H1 (cell line): ENCODE data around the gene PIGU.

Experiments used
- BACH1 ChIP-seq: IDR thresholded peaks from 2 replicates; pipeline ENCODE4 v1.6.1; 2012; ENCODE audit warnings: low read length, improper control_type of control experiment
- CBX8 ChIP-seq: fragments of 300-800, 300-1000 bp; sonication (generic); IDR thresholded peaks from 2 replicates; pipeline ENCODE4 v1.7.1; 2016; ENCODE audit warnings: low read depth, low read length, borderline replicate concordance
- CHD2 ChIP-seq: IDR thresholded peaks from 2 replicates; pipeline ENCODE4 v1.6.1; 2012; ENCODE audit warnings: low read length, improper control_type of control experiment
- EGR1 ChIP-seq: IDR thresholded peaks from 2 replicates; pipeline ENCODE4 v1.6.1; 2011; ENCODE audit warnings: low read depth, low read length, borderline replicate concordance
- EP300 ChIP-seq, 2 experiments: IDR thresholded peaks; 1 replicate in 1 of 2; 2 replicates in 1 of 2; pipeline ENCODE4 v1.6.1; 2011 to 2012; ENCODE audit warnings: low read depth in 2 of 2, low read length in 2 of 2, mild to moderate bottlenecking in 2 of 2, borderline replicate concordance in 1 of 2, inconsistent platforms in 1 of 2, moderate library complexity in 1 of 2
- EZH2 ChIP-seq: fragments of 200-600 bp; sonication (generic); IDR thresholded peaks from 2 replicates; pipeline ENCODE4 v1.7.1; 2012; ENCODE audit warnings: low read depth, mild to moderate bottlenecking, moderate library complexity, low read length, inconsistent platforms; ENCODE audit not compliant: severe bottlenecking
- FOSL1 ChIP-seq: IDR thresholded peaks from 2 replicates; pipeline ENCODE4 v1.6.1; 2011; ENCODE audit warnings: mild to moderate bottlenecking, low read depth, low read length, moderate library complexity; ENCODE audit not compliant: insufficient read depth
- JUND ChIP-seq: IDR thresholded peaks from 2 replicates; pipeline ENCODE4 v1.6.1; 2011; ENCODE audit warnings: mild to moderate bottlenecking, improper control_type of control experiment, low read length
- POLR2AphosphoS5 ChIP-seq: IDR thresholded peaks from 2 replicates; pipeline ENCODE4 v1.6.1; 2011; ENCODE audit warnings: low read depth, low read length
- RFX5 ChIP-seq: IDR thresholded peaks from 2 replicates; pipeline ENCODE4 v1.6.1; 2011; ENCODE audit warnings: low read depth, low read length, improper control_type of control experiment, borderline replicate concordance
- TAF1 ChIP-seq: IDR thresholded peaks from 2 replicates; pipeline ENCODE4 v1.6.1; 2011; ENCODE audit warnings: mild to moderate bottlenecking, low read depth, low read length
- YY1 ChIP-seq: IDR thresholded peaks from 2 replicates; pipeline ENCODE4 v1.6.1; 2011; ENCODE audit warnings: low read depth, mild to moderate bottlenecking, low read length
- TF ChIP-seq, protein P1 (sequence below), 3 experiments: IDR thresholded peaks; 1 replicate in 2 of 3; 2 replicates in 1 of 3; pipeline versions ENCODE4 v1.5.1 to v1.6.1; 2011; ENCODE audit warnings: low read length in 3 of 3, mild to moderate bottlenecking in 3 of 3, inconsistent platforms in 2 of 3, low read depth in 1 of 3, moderate library complexity in 1 of 3; ENCODE audit not compliant: insufficient read depth in 1 of 3; ENCODE audit errors: control extremely low read depth in 1 of 3
- TF ChIP-seq, protein P2 (sequence below): IDR thresholded peaks from 2 replicates; pipeline ENCODE4 v1.6.1; 2012; ENCODE audit warnings: low read length, inconsistent platforms

DNA sequence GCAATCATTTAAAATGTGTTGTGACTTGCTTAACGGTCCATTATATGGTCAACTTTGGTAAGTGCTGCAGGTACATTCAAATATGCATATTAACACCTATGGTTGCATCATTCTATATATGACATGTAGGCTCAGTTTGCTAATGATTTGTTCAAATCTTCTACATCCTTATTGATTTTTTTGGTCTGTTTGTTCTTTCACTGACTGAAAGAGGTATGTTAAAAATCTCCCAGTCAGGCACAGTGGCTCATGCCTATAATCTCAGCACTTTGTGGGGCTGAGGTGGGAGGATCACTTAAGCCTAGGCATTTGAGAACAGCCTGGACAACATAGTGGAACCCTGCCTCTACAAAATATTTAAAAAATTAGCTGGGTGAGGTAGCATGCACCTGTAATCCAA, 29.2 kb downstream of the PIGU start:
- TF ChIP-seq JUND = no peak
- TF ChIP-seq, protein P1, sequence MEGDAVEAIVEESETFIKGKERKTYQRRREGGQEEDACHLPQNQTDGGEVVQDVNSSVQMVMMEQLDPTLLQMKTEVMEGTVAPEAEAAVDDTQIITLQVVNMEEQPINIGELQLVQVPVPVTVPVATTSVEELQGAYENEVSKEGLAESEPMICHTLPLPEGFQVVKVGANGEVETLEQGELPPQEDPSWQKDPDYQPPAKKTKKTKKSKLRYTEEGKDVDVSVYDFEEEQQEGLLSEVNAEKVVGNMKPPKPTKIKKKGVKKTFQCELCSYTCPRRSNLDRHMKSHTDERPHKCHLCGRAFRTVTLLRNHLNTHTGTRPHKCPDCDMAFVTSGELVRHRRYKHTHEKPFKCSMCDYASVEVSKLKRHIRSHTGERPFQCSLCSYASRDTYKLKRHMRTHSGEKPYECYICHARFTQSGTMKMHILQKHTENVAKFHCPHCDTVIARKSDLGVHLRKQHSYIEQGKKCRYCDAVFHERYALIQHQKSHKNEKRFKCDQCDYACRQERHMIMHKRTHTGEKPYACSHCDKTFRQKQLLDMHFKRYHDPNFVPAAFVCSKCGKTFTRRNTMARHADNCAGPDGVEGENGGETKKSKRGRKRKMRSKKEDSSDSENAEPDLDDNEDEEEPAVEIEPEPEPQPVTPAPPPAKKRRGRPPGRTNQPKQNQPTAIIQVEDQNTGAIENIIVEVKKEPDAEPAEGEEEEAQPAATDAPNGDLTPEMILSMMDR (IDR thresholded peaks at IDR 0.05; ENCODE audit: control extremely low read depth in 1 of 3, insufficient read depth in 1 of 3, low read depth in 1 of 3, low read length in 3 of 3) = no peak
- no peak for TF ChIP-seq CHD2
- no peak for TF ChIP-seq EP300 (IDR thresholded peaks at IDR 0.05; ENCODE audit: borderline replicate concordance in 1 of 2, low read depth in 2 of 2, low read length in 2 of 2)
- TF ChIP-seq EGR1 = no peak
- TF ChIP-seq EZH2 = no peak
- no peak for TF ChIP-seq CBX8
- no peak for TF ChIP-seq YY1
- no peak for TF ChIP-seq POLR2AphosphoS5
- no peak for TF ChIP-seq RFX5
- TF ChIP-seq, protein P2, sequence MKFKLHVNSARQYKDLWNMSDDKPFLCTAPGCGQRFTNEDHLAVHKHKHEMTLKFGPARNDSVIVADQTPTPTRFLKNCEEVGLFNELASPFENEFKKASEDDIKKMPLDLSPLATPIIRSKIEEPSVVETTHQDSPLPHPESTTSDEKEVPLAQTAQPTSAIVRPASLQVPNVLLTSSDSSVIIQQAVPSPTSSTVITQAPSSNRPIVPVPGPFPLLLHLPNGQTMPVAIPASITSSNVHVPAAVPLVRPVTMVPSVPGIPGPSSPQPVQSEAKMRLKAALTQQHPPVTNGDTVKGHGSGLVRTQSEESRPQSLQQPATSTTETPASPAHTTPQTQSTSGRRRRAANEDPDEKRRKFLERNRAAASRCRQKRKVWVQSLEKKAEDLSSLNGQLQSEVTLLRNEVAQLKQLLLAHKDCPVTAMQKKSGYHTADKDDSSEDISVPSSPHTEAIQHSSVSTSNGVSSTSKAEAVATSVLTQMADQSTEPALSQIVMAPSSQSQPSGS = no peak
- no peak for TF ChIP-seq BACH1
- TF ChIP-seq TAF1 = no peak
- no peak for TF ChIP-seq FOSL1
